Stimulated activated CD4-positive, alpha-beta T cell treated with anti-CD3 and anti-CD28 coated beads, Interleukin-2, amount 100 ng/mL, for 48 hours (primary cell): ENCODE results near the gene SLC15A1.

ENCODE experiments used
- DNase-seq, 2 donors: peaks; one replicate each; pipeline ENCODE4 v3.0.0-alpha.2; 2020

Gene SLC15A1

GRCh38 chr13:98746968-98747367 lies 5.5 kb downstream of the SLC15A1 start:
- no peak for DNase-seq

GRCh38 chr13:98743377-98743776 lies 9.1 kb downstream of the SLC15A1 start:
- DNase-seq, result no peak

GRCh38 chr13:98742961-98743360 lies 9.5 kb downstream of the SLC15A1 start:
- no peak for DNase-seq

GRCh38 chr13:98741741-98742435 lies 10.6 kb downstream of the SLC15A1 start:
- DNase-seq, result no peak

GRCh38 chr13:98740131-98740530 lies 12.3 kb downstream of the SLC15A1 start:
- no peak for DNase-seq

- DNase-seq, result no peak
Observed at GRCh38 chr13:98738993-98739392, 13.5 kb downstream of the SLC15A1 start.

- no peak for DNase-seq
Observed at GRCh38 chr13:98738213-98738612, 14.3 kb downstream of the SLC15A1 start.

- DNase-seq, result no peak
Observed at GRCh38 chr13:98731925-98732324, 20.5 kb downstream of the SLC15A1 start.

GRCh38 chr13:98731038-98731437 lies 21.4 kb downstream of the SLC15A1 start:
- DNase-seq, result no peak

GRCh38 chr13:98730441-98730840 lies 22.0 kb downstream of the SLC15A1 start:
- no peak for DNase-seq

GRCh38 chr13:98729658-98730057 lies 22.8 kb downstream of the SLC15A1 start:
- no peak for DNase-seq

GRCh38 chr13:98722958-98723357 lies 29.5 kb downstream of the SLC15A1 start:
- DNase-seq, result no peak

- DNase-seq, result no peak
Observed at GRCh38 chr13:98721825-98722510, 30.5 kb downstream of the SLC15A1 start.

GRCh38 chr13:98719527-98720250 lies 32.8 kb downstream of the SLC15A1 start:
- no peak for DNase-seq

- no peak for DNase-seq
Observed at GRCh38 chr13:98717891-98718290, 34.6 kb downstream of the SLC15A1 start.

- DNase-seq, result no peak
Observed at GRCh38 chr13:98717256-98717655, 35.2 kb downstream of the SLC15A1 start.

- DNase-seq, result no peak
Observed at GRCh38 chr13:98710521-98710920, 42.0 kb downstream of the SLC15A1 start.

- no peak for DNase-seq
Observed at GRCh38 chr13:98707281-98707999, 45.0 kb downstream of the SLC15A1 start.

- no peak for DNase-seq
Observed at GRCh38 chr13:98706446-98707110, 45.9 kb downstream of the SLC15A1 start.

GRCh38 chr13:98697791-98698190 lies 54.7 kb downstream of the SLC15A1 start:
- no peak for DNase-seq

GRCh38 chr13:98693756-98694155 lies 58.7 kb downstream of the SLC15A1 start:
- no peak for DNase-seq

- DNase-seq, result no peak
Observed at GRCh38 chr13:98691360-98691759, 61.1 kb downstream of the SLC15A1 start.
